Kidney epithelial cell (primary cell): ENCODE measurements around the gene NUDT16L1. TPM values are rescaled to one million over a fixed set of nuclear protein-coding genes. Genes with fewer than 3 reads are reported as not detected.

Source experiments
- DNase-seq: peaks from one replicate; pipeline ENCODE4 v3.0.0-alpha.2; 2010; ENCODE audit warnings: low read depth
- H3K27me3 ChIP-seq: 2 replicates; pipeline ENCODE4 v1.6.0; 2011; ENCODE audit warnings: low read length; ENCODE audit not compliant: control insufficient read depth, insufficient read depth
- H3K36me3 ChIP-seq: 2 replicates; pipeline ENCODE4 v1.5.1; 2011; ENCODE audit warnings: low read length; ENCODE audit not compliant: control insufficient read depth, insufficient read depth
- H3K4me3 ChIP-seq: 2 replicates; pipeline ENCODE4 v1.5.1; 2011; ENCODE audit warnings: low read depth, mild to moderate bottlenecking, control low read depth, low read length
- total RNA-seq: library from RNA; depleted of rRNA; stranded (reverse); fragments of >200 nt; gene quantifications from 2 replicates; pipeline ENCODE4 v1.2.3, GENCODE V29; 2015
- TF ChIP-seq, protein P1 (sequence below): IDR thresholded peaks from 2 replicates; pipeline ENCODE4 v1.5.1; 2011; ENCODE audit warnings: mild to moderate bottlenecking, moderate library complexity, low read length, control low read depth, inconsistent platforms; ENCODE audit not compliant: insufficient read depth, poor library complexity, severe bottlenecking

The NUDT16L1 gene
- total RNA-seq, 1 donor from 2014 or later = 19.1 TPM

DNA sequence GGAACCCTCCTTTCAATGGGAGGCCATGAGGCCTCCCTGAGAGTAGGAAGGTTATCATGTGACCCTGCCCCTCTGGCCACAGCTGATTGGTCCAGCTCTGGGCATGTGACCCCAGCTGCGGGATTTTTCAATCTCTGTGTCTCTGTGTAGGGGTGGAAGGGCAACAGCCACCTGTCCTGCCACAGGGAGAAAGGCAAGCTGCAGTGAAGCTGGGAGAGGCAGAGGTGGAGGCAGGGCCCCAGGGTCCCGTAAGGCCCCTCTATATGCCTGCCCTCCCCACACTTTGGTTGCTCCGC lies 51.9 kb downstream of the NUDT16L1 start:
- H3K27me3 ChIP-seq = peaks cover 3% of the 10 kb centered on the region
- DNase-seq = no peak
- H3K36me3 ChIP-seq = no peaks in the 10 kb centered on the region
- TF ChIP-seq, protein P1, sequence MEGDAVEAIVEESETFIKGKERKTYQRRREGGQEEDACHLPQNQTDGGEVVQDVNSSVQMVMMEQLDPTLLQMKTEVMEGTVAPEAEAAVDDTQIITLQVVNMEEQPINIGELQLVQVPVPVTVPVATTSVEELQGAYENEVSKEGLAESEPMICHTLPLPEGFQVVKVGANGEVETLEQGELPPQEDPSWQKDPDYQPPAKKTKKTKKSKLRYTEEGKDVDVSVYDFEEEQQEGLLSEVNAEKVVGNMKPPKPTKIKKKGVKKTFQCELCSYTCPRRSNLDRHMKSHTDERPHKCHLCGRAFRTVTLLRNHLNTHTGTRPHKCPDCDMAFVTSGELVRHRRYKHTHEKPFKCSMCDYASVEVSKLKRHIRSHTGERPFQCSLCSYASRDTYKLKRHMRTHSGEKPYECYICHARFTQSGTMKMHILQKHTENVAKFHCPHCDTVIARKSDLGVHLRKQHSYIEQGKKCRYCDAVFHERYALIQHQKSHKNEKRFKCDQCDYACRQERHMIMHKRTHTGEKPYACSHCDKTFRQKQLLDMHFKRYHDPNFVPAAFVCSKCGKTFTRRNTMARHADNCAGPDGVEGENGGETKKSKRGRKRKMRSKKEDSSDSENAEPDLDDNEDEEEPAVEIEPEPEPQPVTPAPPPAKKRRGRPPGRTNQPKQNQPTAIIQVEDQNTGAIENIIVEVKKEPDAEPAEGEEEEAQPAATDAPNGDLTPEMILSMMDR = no peak
- H3K4me3 ChIP-seq = no peak overlapping the region

Other genes with a start within 250 kb of the NUDT16L1 start
- gene NMRAL1, start 218.9 kb upstream of the NUDT16L1 start, total RNA-seq = 55.2 and 59.5 TPM in 2 replicates
- gene HMOX2, start 217.2 kb upstream of the NUDT16L1 start, total RNA-seq = 64.4 and 72.6 TPM in 2 replicates
- gene CDIP1, start 154.8 kb upstream of the NUDT16L1 start, total RNA-seq = 14.1 and 16.8 TPM in 2 replicates
- gene C16orf96, start 137.2 kb upstream of the NUDT16L1 start, total RNA-seq = not detected in 2 replicates
- gene UBALD1, start 78.7 kb upstream of the NUDT16L1 start, total RNA-seq = 8.9 and 15.3 TPM in 2 replicates
- 63.6 and 88.7 TPM in 2 replicates for gene MGRN1, start 68.7 kb upstream of the NUDT16L1 start, total RNA-seq
- 22.0 and 28.6 TPM in 2 replicates for gene ANKS3, start 40.7 kb downstream of the NUDT16L1 start, total RNA-seq
- 0.62 and 1.8 TPM in 2 replicates for gene DNAAF8, start 41.0 kb downstream of the NUDT16L1 start, total RNA-seq
- gene ZNF500, start 73.6 kb downstream of the NUDT16L1 start, total RNA-seq = 5.8 and 10.5 TPM in 2 replicates
- gene SEPTIN12, start 94.8 kb downstream of the NUDT16L1 start, total RNA-seq = not detected in 2 replicates
- gene SMIM22, start 101.8 kb downstream of the NUDT16L1 start, total RNA-seq = 37.0 TPM in 1 of 2 replicates, not detected in the other
- gene ROGDI, start 109.1 kb downstream of the NUDT16L1 start, total RNA-seq = 24.3 and 25.9 TPM in 2 replicates
- 42.7 and 57.5 TPM in 2 replicates for gene GLYR1, start 153.7 kb downstream of the NUDT16L1 start, total RNA-seq
- gene UBN1, start 153.9 kb downstream of the NUDT16L1 start, total RNA-seq = 33.3 and 40.8 TPM in 2 replicates
- gene PPL, start 243.6 kb downstream of the NUDT16L1 start, total RNA-seq = 25.5 and 26.5 TPM in 2 replicates